Left lung (tissue), 10 donors: ENCODE results near the gene WNT8A. TPM values are rescaled to one million over a fixed set of nuclear protein-coding genes. Genes with fewer than 3 reads are reported as not detected.

Experiments used
- ATAC-seq: fragments of 200-7000 bp; cut with Tn5 transposase; one replicate; pipeline ENCODE4 v1.9.1; 2020; ENCODE audit warnings: moderate library complexity
- DNase-seq, 4 donors: peaks; one replicate each; pipeline ENCODE4 v3.0.0-alpha.2; 2013 to 2020
- H3K27ac ChIP-seq, 2 donors: fragments of 200-600 bp; sonication (generic) in 1 of 2; one replicate each; pipeline versions ENCODE4 v1.5.0 to v1.8.0; 2020 to 2021
- H3K27me3 ChIP-seq, 2 donors: fragments of 200-600 bp; sonication (generic) in 1 of 2; one replicate each; pipeline versions ENCODE4 v1.5.0 to v1.8.0; 2020 to 2021
- H3K36me3 ChIP-seq, 2 donors: fragments of 200-600 bp; sonication (generic) in 1 of 2; one replicate each; pipeline versions ENCODE4 v1.5.0 to v1.8.0; 2020 to 2021
- H3K4me1 ChIP-seq, 2 donors: fragments of 200-600 bp; one replicate each; pipeline ENCODE4 v1.8.0; 2021
- H3K4me3 ChIP-seq, 2 donors: fragments of 200-600 bp; sonication (generic) in 1 of 2; one replicate each; pipeline versions ENCODE4 v1.5.0 to v1.8.0; 2020 to 2021; ENCODE audit warnings: mild to moderate bottlenecking in 1 of 2
- H3K9me3 ChIP-seq, 2 donors: fragments of 200-600 bp; sonication (generic) in 1 of 2; one replicate each; pipeline versions ENCODE4 v1.5.0 to v1.8.0; 2020 to 2021
- intact Hi-C, 2 donors: fragments of 100-400 bp; cut with DNase I; formaldehyde crosslinking; loops; one replicate each; pipeline versions ENCODE4 v1.11.2 to v1.14.2; 2022
- polyA plus RNA-seq, 6 donors: library from polyadenylated mRNA; unstranded; fragments of 120-200 nt; gene quantifications; one replicate each; pipeline ENCODE4 v1.2.1, GENCODE V29; 2013; ENCODE audit not compliant: insufficient read length in 6 of 6
- total RNA-seq, 2 donors: library from RNA; stranded (reverse); fragmentation: NEBNext Ultra II Directional; extraction: Animal tissue kit (Norgen Biotek cat#: 25700); gene quantifications; one replicate each; pipeline ENCODE4 v1.2.1, GENCODE V29; 2021
- TF ChIP-seq, protein P1 (sequence below), 2 donors: fragments of 200-600 bp; sonication (generic) in 1 of 2; IDR thresholded peaks; one replicate each; pipeline versions ENCODE4 v1.5.0 to v1.8.0; 2021; ENCODE audit warnings: antibody characterized with exemption in 2 of 2
- donor health status: DM: no; HTN: yes; CAD: no.
- donor health status: DM: no; HTN: no; CAD: no.

Gene WNT8A
- total and polyA plus RNA-seq, 8 donors, result not detected

DNA sequence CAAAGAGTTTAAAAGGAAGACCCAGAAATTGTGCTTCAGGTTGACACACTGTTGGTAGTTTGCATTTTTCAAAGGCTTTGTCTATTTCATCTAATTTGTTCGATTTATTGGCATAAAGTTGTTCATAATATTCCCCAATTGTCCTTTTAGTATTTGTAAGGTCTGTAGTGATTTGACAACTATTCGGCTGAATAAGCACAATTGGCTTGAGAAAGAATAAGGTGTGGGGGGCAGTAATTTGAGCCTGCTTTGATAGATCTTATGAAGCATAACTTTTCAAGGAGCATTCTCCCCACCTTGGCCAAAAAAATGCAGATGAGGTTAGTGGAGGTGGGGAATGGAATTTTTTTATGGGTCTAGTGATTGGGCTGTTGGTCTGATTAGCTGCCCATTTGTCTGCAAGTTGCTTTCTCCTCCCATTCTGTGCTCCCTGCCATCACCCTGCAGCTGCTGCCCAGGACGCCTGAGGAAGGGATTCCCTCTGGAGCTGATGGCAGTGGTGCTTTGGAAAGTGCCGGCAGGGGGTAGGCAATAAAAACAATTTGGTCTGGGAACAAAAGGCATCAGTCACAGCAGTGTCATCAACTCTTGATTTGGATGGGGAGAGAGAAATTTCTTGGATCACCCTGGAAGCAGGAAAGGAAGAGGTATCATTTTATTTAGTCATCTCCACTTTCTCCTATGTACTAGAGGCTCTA lies 26.6 kb downstream of the WNT8A start:
- intact Hi-C loops, result no loop called here
- no peak overlapping the region for H3K4me3 ChIP-seq
- ATAC-seq (no peak), DNase-seq (no peak)
- H3K27ac ChIP-seq, result no peak overlapping the region
- TF ChIP-seq, protein P1, sequence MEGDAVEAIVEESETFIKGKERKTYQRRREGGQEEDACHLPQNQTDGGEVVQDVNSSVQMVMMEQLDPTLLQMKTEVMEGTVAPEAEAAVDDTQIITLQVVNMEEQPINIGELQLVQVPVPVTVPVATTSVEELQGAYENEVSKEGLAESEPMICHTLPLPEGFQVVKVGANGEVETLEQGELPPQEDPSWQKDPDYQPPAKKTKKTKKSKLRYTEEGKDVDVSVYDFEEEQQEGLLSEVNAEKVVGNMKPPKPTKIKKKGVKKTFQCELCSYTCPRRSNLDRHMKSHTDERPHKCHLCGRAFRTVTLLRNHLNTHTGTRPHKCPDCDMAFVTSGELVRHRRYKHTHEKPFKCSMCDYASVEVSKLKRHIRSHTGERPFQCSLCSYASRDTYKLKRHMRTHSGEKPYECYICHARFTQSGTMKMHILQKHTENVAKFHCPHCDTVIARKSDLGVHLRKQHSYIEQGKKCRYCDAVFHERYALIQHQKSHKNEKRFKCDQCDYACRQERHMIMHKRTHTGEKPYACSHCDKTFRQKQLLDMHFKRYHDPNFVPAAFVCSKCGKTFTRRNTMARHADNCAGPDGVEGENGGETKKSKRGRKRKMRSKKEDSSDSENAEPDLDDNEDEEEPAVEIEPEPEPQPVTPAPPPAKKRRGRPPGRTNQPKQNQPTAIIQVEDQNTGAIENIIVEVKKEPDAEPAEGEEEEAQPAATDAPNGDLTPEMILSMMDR (IDR thresholded peaks at IDR 0.05), result no peak
- H3K27me3 ChIP-seq, result peaks cover 0 to 5% of the 10 kb centered on the region in 2 donors
- H3K4me1 ChIP-seq, result no peaks in the 10 kb centered on the region
- H3K36me3 ChIP-seq, result no peaks in the 10 kb centered on the region
- H3K9me3 ChIP-seq, result no peaks in the 10 kb centered on the region

DNA sequence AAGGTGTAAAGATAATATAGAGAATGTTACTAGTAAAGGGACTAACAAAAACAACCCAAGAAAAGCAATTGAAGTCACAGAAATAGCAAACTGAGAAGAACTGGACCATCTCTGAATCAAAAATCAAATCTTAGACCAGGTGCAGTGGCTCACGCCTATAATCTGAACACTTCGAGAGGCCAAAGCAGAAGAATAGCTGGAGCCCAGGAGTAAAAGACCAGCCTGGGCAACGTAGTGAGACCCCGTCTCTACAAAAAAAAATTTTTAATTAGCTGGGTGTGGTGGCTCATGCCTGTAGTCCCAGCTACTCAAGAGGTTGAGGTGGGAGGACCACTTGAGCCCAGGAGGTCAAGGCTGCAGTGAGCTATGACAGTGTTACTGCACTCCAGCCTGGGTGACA lies 27.3 kb downstream of the WNT8A start:
- H3K27ac ChIP-seq, result no peak overlapping the region
- peaks cover 0 to 5% of the 10 kb centered on the region in 2 donors for H3K27me3 ChIP-seq
- no peaks in the 10 kb centered on the region for H3K9me3 ChIP-seq
- H3K4me3 ChIP-seq, result no peak overlapping the region
- no peak for DNase-seq
- no peaks in the 10 kb centered on the region for H3K4me1 ChIP-seq
- no peaks in the 10 kb centered on the region for H3K36me3 ChIP-seq
- TF ChIP-seq, protein P1 (IDR thresholded peaks at IDR 0.05), result no peak
- intact Hi-C loops, result no loop called here
- no peak for ATAC-seq

DNA sequence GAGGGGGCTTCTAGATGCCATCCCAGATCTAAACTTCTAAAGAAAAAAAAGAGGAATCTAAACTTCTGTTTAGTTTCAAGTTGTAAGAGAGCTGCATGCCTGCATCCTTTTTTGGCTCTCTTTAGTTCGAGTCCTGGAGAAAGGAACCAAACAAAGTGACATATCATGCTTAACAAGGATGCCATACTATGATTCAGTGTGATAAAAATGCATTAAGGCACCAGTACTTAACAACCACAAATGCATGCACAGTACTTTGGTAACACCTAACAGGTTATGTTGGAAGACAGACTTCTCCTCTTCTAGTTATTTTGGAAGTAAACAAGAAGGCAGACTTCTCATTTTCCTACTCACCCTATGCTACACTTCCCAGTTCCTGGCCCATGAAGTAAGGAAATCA lies 28.1 kb downstream of the WNT8A start:
- no peak for ATAC-seq
- Histone ChIP-seq H3K9me3 (no peaks in the 10 kb centered on the region), H3K4me1 (no peaks in the 10 kb centered on the region), H3K4me3 (no peak overlapping the region), H3K27ac (no peak overlapping the region), H3K36me3 (no peaks in the 10 kb centered on the region), H3K27me3 (peaks cover 0 to 5% of the 10 kb centered on the region in 2 donors)
- TF ChIP-seq, protein P1 (IDR thresholded peaks at IDR 0.05), result no peak
- intact Hi-C loops, result no loop called here
- no peak for DNase-seq

DNA sequence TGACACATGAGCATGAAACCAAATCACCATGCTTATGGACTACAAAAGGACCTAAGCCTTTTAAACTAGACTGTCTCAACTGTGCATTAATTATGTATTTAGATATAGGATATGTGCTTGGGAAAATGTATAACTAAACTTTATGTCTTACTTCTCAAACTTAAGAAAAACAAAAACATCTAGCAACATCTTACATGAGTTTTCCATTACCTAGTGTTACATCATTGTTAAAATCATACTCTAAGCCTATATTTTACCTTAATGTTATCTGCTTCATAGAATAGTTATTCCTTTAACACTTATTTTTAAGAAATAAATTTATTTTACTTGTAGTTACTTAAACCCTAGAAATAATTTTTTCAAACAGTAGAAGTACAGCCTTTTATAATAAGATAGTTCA lies 31.4 kb downstream of the WNT8A start:
- intact Hi-C loops, result no loop called here
- TF ChIP-seq, protein P1 (IDR thresholded peaks at IDR 0.05), result no peak
- H3K4me1 ChIP-seq, result no peaks in the 10 kb centered on the region
- no peak overlapping the region for H3K27ac ChIP-seq
- no peaks in the 10 kb centered on the region for H3K9me3 ChIP-seq
- H3K36me3 ChIP-seq, result no peaks in the 10 kb centered on the region
- DNase-seq, result no peak
- ATAC-seq, result no peak
- H3K27me3 ChIP-seq, result no peaks in the 10 kb centered on the region
- no peak overlapping the region for H3K4me3 ChIP-seq

DNA sequence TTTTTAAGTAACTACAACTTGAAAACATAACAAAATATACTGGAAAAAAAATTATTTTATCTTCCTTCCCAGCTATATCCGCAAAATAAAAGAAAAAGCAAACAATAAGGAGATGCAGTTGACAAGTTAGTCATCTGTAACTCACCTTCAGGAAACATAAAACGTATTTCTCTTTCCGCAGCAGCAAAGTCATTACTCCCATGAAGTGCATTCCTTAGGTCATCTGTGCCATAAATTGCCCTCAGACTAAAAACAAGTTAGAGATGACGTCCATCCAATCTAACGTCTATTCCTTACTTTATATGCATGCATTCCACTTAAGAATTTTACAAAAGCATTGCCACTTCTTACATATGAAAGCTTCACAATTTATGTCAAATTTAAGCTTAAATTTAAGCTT lies 44.5 kb downstream of the WNT8A start:
- ATAC-seq (no peak), DNase-seq (no peak)
- intact Hi-C loops, result no loop called here
- peaks cover 0 to 13% of the 10 kb centered on the region in 2 donors for H3K27me3 ChIP-seq
- no peak overlapping the region for H3K27ac ChIP-seq
- H3K4me3 ChIP-seq, result no peak overlapping the region
- TF ChIP-seq, protein P1 (IDR thresholded peaks at IDR 0.05), result no peak
- peaks cover 0 to 6% of the 10 kb centered on the region in 2 donors for H3K4me1 ChIP-seq
- no peaks in the 10 kb centered on the region for H3K36me3 ChIP-seq
- H3K9me3 ChIP-seq, result no peaks in the 10 kb centered on the region
